Liver (tissue), 9 donors: ENCODE measurements around the gene SULT1A2. TPM values are rescaled to one million over a fixed set of nuclear protein-coding genes. Genes with fewer than 3 reads are reported as not detected.

Experiments used
- DNase-seq: peaks from one replicate; pipeline ENCODE4 v3.0.0-alpha.2; 2017; ENCODE audit warnings: low spot score
- H3K27ac ChIP-seq, 2 donors: one replicate each; pipeline ENCODE4 v1.7.0; 2013; ENCODE audit warnings: inconsistent platforms in 2 of 2, low read length in 2 of 2, control low read depth in 1 of 2, low read depth in 1 of 2, mild to moderate bottlenecking in 1 of 2
- H3K27me3 ChIP-seq, 4 donors: one replicate each; pipeline versions ENCODE4 v1.6.1 to v1.7.0; 2013; ENCODE audit warnings: low read length in 3 of 4, inconsistent platforms in 1 of 4, mild to moderate bottlenecking in 1 of 4, moderate library complexity in 1 of 4; ENCODE audit not compliant: control insufficient read depth in 4 of 4, insufficient read depth in 4 of 4
- H3K36me3 ChIP-seq, 4 donors: one replicate each; pipeline versions ENCODE4 v1.6.1 to v1.7.0; 2013; ENCODE audit warnings: low read length in 3 of 4, mild to moderate bottlenecking in 3 of 4, low read depth in 1 of 4, moderate library complexity in 1 of 4; ENCODE audit not compliant: control insufficient read depth in 4 of 4, insufficient read depth in 3 of 4
- H3K4me1 ChIP-seq, 4 donors: one replicate each; pipeline versions ENCODE4 v1.6.1 to v1.7.0; 2013; ENCODE audit warnings: low read length in 3 of 4, mild to moderate bottlenecking in 3 of 4, moderate library complexity in 1 of 4; ENCODE audit not compliant: control insufficient read depth in 4 of 4, insufficient read depth in 4 of 4
- H3K4me3 ChIP-seq, 3 donors: one replicate each; pipeline versions ENCODE4 v1.6.1 to v1.7.0; 2013; ENCODE audit warnings: low read length in 3 of 3, control low read depth in 1 of 3, low read depth in 1 of 3, mild to moderate bottlenecking in 1 of 3
- H3K9ac ChIP-seq, 2 donors: one replicate each; pipeline ENCODE4 v1.7.0; 2013; ENCODE audit warnings: low read length in 2 of 2, mild to moderate bottlenecking in 2 of 2, moderate library complexity in 2 of 2, control low read depth in 1 of 2, low read depth in 1 of 2
- H3K9me3 ChIP-seq, 4 donors: one replicate each; pipeline versions ENCODE4 v1.6.1 to v1.7.0; 2013; ENCODE audit warnings: low read length in 3 of 4; ENCODE audit not compliant: control insufficient read depth in 4 of 4
- EGR1 ChIP-seq, 2 donors: IDR thresholded peaks; 2 replicates each; pipeline ENCODE4 v1.6.1; 2016 to 2018; ENCODE audit warnings: antibody characterized with exemption in 2 of 2, low read depth in 2 of 2
- FOXA1 ChIP-seq: IDR thresholded peaks from 2 replicates; pipeline ENCODE4 v1.6.1; 2016; ENCODE audit warnings: antibody characterized with exemption
- FOXA2 ChIP-seq: IDR thresholded peaks from 2 replicates; pipeline ENCODE4 v1.6.1; 2016; ENCODE audit warnings: antibody characterized with exemption
- GABPA ChIP-seq, 2 donors: IDR thresholded peaks in 1 of 2; conservative IDR thresholded peaks in 1 of 2; 2 replicates each; pipeline ENCODE4 v1.6.1; 2016; ENCODE audit warnings: antibody characterized with exemption in 2 of 2, mild to moderate bottlenecking in 1 of 2, moderate library complexity in 1 of 2
- HNF4A ChIP-seq, 2 donors: conservative IDR thresholded peaks; 2 replicates each; pipeline ENCODE4 v1.6.1; 2016; ENCODE audit warnings: antibody characterized with exemption in 2 of 2, mild to moderate bottlenecking in 2 of 2
- HNF4G ChIP-seq: IDR thresholded peaks from 2 replicates; pipeline ENCODE4 v1.6.1; 2016; ENCODE audit warnings: antibody characterized with exemption
- JUND ChIP-seq, 2 donors: IDR thresholded peaks; 2 replicates each; pipeline ENCODE4 v1.6.1; 2016; ENCODE audit warnings: antibody characterized with exemption in 2 of 2
- NR2F2 ChIP-seq: IDR thresholded peaks from 2 replicates; pipeline ENCODE4 v1.6.1; 2016; ENCODE audit warnings: antibody characterized with exemption
- RAD21 ChIP-seq, 2 donors: IDR thresholded peaks; 2 replicates each; pipeline ENCODE4 v1.6.1; 2016; ENCODE audit warnings: antibody characterized with exemption in 2 of 2, mild to moderate bottlenecking in 2 of 2
- RXRA ChIP-seq, 2 donors: IDR thresholded peaks; 2 replicates each; pipeline ENCODE4 v1.6.1; 2017 to 2018; ENCODE audit warnings: antibody characterized with exemption in 2 of 2, mild to moderate bottlenecking in 1 of 2
- SP1 ChIP-seq: IDR thresholded peaks from 2 replicates; pipeline ENCODE4 v1.6.1; 2018; ENCODE audit warnings: antibody characterized with exemption, mild to moderate bottlenecking
- TAF1 ChIP-seq: conservative IDR thresholded peaks from 2 replicates; pipeline ENCODE4 v1.6.1; 2016; ENCODE audit warnings: antibody characterized with exemption, mild to moderate bottlenecking
- YY1 ChIP-seq: IDR thresholded peaks from 2 replicates; pipeline ENCODE4 v1.6.1; 2016; ENCODE audit warnings: antibody characterized with exemption, mild to moderate bottlenecking
- WGBS: extraction: QIAGEN DNeasy Blood & Tissue Kit; methylation state at CpG from one replicate; pipeline ENCODE4 v1.1.7; 2013; 5-methylcytosine and 5-hydroxymethylcytosine counted together
- polyA plus RNA-seq, 2 donors: library from polyadenylated mRNA; stranded (reverse) in 1 of 2; unstranded in 1 of 2; fragments of 200-250 nt in 1 of 2; fragments of >200 nt in 1 of 2; fragmentation: Nextera tagmentation in 1 of 2; extraction: Ambion mirVana in 1 of 2; gene quantifications; one replicate each; pipeline versions ENCODE4 v1.2.1 to v1.2.3, GENCODE V29; 2013 to 2015
- total RNA-seq, 2 donors: library from RNA; depleted of rRNA; stranded (reverse); fragments of >200 nt; gene quantifications; one replicate each; pipeline ENCODE4 v1.2.3, GENCODE V29; 2014
- TF ChIP-seq, protein P1 (sequence below): fragments of 150-350 bp; IDR thresholded peaks from 2 replicates; pipeline ENCODE4 v1.5.1; 2017; ENCODE audit warnings: improper control_type of control experiment, low read depth, low read length; ENCODE audit not compliant: missing input control
- TF ChIP-seq, protein P2 (sequence below): IDR thresholded peaks from 2 replicates; pipeline ENCODE4 v1.6.1; 2016; ENCODE audit warnings: antibody characterized with exemption
- TF ChIP-seq, protein P3 (sequence below): IDR thresholded peaks from 2 replicates; pipeline ENCODE4 v1.6.1; 2016; ENCODE audit warnings: antibody characterized with exemption, mild to moderate bottlenecking
- TF ChIP-seq, protein P4 (sequence below): IDR thresholded peaks from 2 replicates; pipeline ENCODE4 v1.6.1; 2016; ENCODE audit warnings: antibody characterized with exemption
- TF ChIP-seq, protein P5 (sequence below): IDR thresholded peaks from 2 replicates; pipeline ENCODE4 v1.6.1; 2016; ENCODE audit warnings: antibody characterized with exemption
- donor health status: healthy.
- donor health status: healthy.
- donor health status: healthy.
- donor health status: healthy.
- donor health status: healthy.

SULT1A2 gene
- total and polyA plus RNA-seq, 4 donors = 1.6 to 29.4 (median 14.9) TPM

DNA sequence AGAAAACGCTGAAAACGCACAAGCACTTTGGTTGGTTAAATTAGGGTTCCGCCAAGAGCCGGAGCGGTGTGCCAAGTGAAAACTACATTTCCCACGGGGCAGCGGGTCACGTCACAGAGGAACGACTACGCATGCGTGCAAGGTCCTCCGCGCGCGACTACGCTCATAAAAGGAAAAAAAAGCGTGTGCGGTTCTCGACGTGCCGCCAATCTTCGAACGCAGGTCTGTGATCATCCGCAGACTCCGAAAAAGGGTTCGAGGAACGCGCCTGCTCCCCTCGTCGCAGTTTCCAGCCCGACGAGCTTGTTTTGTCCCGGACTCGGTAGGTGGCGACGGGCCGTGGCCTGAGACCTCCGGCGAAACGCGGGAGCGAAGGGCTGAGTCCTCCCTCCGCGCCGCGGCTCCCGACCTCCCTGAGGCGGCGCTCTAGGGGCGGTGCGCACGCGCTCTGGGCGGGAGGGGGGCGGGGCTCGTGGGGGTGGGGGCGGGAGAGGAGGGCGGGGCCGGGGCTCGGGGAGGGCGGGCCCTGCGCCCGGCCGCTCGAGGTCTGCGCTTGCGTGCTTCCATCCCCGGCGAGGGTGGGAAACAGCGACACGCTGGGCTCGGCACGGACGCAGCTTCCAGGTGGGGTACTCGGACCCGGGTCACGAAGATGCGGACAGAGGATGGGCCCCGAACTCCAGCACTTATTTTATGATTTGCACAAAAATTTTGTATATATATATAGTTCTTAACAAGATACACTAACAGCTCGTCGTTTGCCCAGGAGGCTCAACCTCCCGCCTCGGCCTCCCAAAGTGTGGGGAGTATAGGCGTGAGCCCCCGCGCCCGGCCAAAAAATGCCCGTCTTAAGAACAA, 42.8 kb downstream of the SULT1A2 start, which contains the start of gene SGF29:
Gene SGF29 (plus strand): TSS at position 145 of the 858 bp plus-strand sequence. CDS start 27,150 bp downstream, outside the sequence.
- H3K4me1 ChIP-seq = peaks cover 2 to 19% (median 7%) of the 10 kb centered on the region in 4 donors
- peak within 1 kb of the TSS; percentile 57 to 82 (median 75) for H3K4me3 ChIP-seq
- 2% methylated on average over 88 of the region's 88 CpGs for WGBS
- H3K27me3 ChIP-seq = no peaks in the 10 kb centered on the region
- DNase-seq = peak; percentile 90
- H3K9ac ChIP-seq = peak within 1 kb of the TSS; percentile 56 to 99
- H3K36me3 ChIP-seq = peaks cover 0 to 10% (median 4%) of the 10 kb centered on the region in 4 donors
- no peaks in the 10 kb centered on the region for H3K9me3 ChIP-seq
- peak within 1 kb of the TSS; percentile 92 to 99 for H3K27ac ChIP-seq
- TF ChIP-seq TAF1 (peak; percentile 38), FOXA1 (no peak), FOXA2 (no peak), NR2F2 (peak; percentile 10), GABPA (IDR thresholded peaks at IDR 0.05 in 1 of 2, conservative IDR thresholded peaks at IDR 0.05 in 1 of 2) (no peak), RAD21 (IDR thresholded peaks at IDR 0.05) (peak; percentile 25 to 39), YY1 (peak; percentile 66), JUND (IDR thresholded peaks at IDR 0.05) (no peak), RXRA (IDR thresholded peaks at IDR 0.05) (no peak), HNF4A (conservative IDR thresholded peaks at IDR 0.05) (peak in 1 of 2 donors; percentile 8), EGR1 (IDR thresholded peaks at IDR 0.05; ENCODE audit: low read depth in 2 of 2) (no peak), HNF4G (no peak), SP1 (peak; percentile 36)
- TF ChIP-seq, protein P1, sequence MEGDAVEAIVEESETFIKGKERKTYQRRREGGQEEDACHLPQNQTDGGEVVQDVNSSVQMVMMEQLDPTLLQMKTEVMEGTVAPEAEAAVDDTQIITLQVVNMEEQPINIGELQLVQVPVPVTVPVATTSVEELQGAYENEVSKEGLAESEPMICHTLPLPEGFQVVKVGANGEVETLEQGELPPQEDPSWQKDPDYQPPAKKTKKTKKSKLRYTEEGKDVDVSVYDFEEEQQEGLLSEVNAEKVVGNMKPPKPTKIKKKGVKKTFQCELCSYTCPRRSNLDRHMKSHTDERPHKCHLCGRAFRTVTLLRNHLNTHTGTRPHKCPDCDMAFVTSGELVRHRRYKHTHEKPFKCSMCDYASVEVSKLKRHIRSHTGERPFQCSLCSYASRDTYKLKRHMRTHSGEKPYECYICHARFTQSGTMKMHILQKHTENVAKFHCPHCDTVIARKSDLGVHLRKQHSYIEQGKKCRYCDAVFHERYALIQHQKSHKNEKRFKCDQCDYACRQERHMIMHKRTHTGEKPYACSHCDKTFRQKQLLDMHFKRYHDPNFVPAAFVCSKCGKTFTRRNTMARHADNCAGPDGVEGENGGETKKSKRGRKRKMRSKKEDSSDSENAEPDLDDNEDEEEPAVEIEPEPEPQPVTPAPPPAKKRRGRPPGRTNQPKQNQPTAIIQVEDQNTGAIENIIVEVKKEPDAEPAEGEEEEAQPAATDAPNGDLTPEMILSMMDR = no peak
- TF ChIP-seq, protein P2, sequence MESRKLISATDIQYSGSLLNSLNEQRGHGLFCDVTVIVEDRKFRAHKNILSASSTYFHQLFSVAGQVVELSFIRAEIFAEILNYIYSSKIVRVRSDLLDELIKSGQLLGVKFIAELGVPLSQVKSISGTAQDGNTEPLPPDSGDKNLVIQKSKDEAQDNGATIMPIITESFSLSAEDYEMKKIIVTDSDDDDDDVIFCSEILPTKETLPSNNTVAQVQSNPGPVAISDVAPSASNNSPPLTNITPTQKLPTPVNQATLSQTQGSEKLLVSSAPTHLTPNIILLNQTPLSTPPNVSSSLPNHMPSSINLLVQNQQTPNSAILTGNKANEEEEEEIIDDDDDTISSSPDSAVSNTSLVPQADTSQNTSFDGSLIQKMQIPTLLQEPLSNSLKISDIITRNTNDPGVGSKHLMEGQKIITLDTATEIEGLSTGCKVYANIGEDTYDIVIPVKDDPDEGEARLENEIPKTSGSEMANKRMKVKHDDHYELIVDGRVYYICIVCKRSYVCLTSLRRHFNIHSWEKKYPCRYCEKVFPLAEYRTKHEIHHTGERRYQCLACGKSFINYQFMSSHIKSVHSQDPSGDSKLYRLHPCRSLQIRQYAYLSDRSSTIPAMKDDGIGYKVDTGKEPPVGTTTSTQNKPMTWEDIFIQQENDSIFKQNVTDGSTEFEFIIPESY = peak; percentile 45
- TF ChIP-seq, protein P3, sequence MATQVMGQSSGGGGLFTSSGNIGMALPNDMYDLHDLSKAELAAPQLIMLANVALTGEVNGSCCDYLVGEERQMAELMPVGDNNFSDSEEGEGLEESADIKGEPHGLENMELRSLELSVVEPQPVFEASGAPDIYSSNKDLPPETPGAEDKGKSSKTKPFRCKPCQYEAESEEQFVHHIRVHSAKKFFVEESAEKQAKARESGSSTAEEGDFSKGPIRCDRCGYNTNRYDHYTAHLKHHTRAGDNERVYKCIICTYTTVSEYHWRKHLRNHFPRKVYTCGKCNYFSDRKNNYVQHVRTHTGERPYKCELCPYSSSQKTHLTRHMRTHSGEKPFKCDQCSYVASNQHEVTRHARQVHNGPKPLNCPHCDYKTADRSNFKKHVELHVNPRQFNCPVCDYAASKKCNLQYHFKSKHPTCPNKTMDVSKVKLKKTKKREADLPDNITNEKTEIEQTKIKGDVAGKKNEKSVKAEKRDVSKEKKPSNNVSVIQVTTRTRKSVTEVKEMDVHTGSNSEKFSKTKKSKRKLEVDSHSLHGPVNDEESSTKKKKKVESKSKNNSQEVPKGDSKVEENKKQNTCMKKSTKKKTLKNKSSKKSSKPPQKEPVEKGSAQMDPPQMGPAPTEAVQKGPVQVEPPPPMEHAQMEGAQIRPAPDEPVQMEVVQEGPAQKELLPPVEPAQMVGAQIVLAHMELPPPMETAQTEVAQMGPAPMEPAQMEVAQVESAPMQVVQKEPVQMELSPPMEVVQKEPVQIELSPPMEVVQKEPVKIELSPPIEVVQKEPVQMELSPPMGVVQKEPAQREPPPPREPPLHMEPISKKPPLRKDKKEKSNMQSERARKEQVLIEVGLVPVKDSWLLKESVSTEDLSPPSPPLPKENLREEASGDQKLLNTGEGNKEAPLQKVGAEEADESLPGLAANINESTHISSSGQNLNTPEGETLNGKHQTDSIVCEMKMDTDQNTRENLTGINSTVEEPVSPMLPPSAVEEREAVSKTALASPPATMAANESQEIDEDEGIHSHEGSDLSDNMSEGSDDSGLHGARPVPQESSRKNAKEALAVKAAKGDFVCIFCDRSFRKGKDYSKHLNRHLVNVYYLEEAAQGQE = peak; percentile 82
- TF ChIP-seq, protein P4, sequence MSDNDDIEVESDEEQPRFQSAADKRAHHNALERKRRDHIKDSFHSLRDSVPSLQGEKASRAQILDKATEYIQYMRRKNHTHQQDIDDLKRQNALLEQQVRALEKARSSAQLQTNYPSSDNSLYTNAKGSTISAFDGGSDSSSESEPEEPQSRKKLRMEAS = peak; percentile 50
- TF ChIP-seq, protein P5, sequence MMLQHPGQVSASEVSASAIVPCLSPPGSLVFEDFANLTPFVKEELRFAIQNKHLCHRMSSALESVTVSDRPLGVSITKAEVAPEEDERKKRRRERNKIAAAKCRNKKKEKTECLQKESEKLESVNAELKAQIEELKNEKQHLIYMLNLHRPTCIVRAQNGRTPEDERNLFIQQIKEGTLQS = no peak
